Ramos (cell line): ENCODE data around the gene FAM89B.

Experiments used
- in situ Hi-C: fragments of 300-500 bp; cut with MboI; formaldehyde crosslinking; loops from one replicate; pipeline ENCODE4 v1.14.3; 2022; ENCODE audit warnings: low sequenced_read_pairs; ENCODE audit not compliant: unreplicated experiment

FAM89B gene

GRCh38 chr11:65620666-65621065 lies 48.3 kb downstream of the FAM89B start:
- in situ Hi-C loops: no loop called here

- in situ Hi-C loops: no loop called here
Observed at GRCh38 chr11:65621460-65621859, 49.1 kb downstream of the FAM89B start.

GRCh38 chr11:65622011-65622410 lies 49.7 kb downstream of the FAM89B start:
- in situ Hi-C loops: no loop called here

GRCh38 chr11:65623177-65623576 lies 50.8 kb downstream of the FAM89B start:
- in situ Hi-C loops: no loop called here
